Spleen (tissue), 11 donors: ENCODE measurements around the gene HOTAIR. TPM values are rescaled to one million over a fixed set of nuclear protein-coding genes. Genes with fewer than 3 reads are reported as not detected.
A peak's percentile ranks its signal among the peaks of the same experiment; 100 is the strongest.

Experiments
- DNase-seq: peaks from one replicate; pipeline ENCODE4 v3.0.0-alpha.2; 2020
- H3K27ac ChIP-seq, 8 donors: fragments of 200-600 bp; sonication (generic) in 7 of 8; 1 replicate in 4 of 8; 2 replicates in 4 of 8; pipeline versions ENCODE4 v1.5.0 to v1.8.0; 2016 to 2021; ENCODE audit warnings: inconsistent platforms in 4 of 8, mild to moderate bottlenecking in 4 of 8, moderate library complexity in 1 of 8
- H3K27me3 ChIP-seq, 7 donors: fragments of 200-600 bp; sonication (generic) in 6 of 7; replicated peaks in 1 of 7; 1 replicate in 4 of 7; 2 replicates in 3 of 7; pipeline versions ENCODE4 v1.5.0 to v1.8.0; 2016 to 2021; ENCODE audit warnings: inconsistent platforms in 3 of 7, mild to moderate bottlenecking in 1 of 7
- H3K36me3 ChIP-seq, 6 donors: fragments of 200-600 bp; sonication (generic) in 5 of 6; 1 replicate in 4 of 6; 2 replicates in 2 of 6; pipeline versions ENCODE4 v1.5.0 to v1.8.0; 2016 to 2021; ENCODE audit warnings: inconsistent platforms in 2 of 6
- H3K4me1 ChIP-seq, 6 donors: fragments of 200-600 bp; sonication (generic) in 5 of 6; 1 replicate in 3 of 6; 2 replicates in 3 of 6; pipeline versions ENCODE4 v1.5.0 to v1.8.0; 2016 to 2021; ENCODE audit warnings: inconsistent platforms in 3 of 6
- H3K4me3 ChIP-seq, 8 donors: fragments of 200-600 bp; sonication (generic) in 7 of 8; 1 replicate in 4 of 8; 2 replicates in 4 of 8; pipeline versions ENCODE4 v1.5.0 to v1.8.0; 2016 to 2021; ENCODE audit warnings: inconsistent platforms in 4 of 8, mild to moderate bottlenecking in 4 of 8, moderate library complexity in 2 of 8
- H3K9me3 ChIP-seq, 8 donors: fragments of 200-600 bp; sonication (generic) in 7 of 8; 1 replicate in 4 of 8; 2 replicates in 4 of 8; pipeline versions ENCODE4 v1.5.0 to v1.8.0; 2016 to 2021; ENCODE audit warnings: inconsistent platforms in 4 of 8
- POLR2A ChIP-seq, 3 donors: fragments of 450-650 bp; IDR thresholded peaks; one replicate each; pipeline ENCODE4 v1.5.1; 2017; ENCODE audit warnings: antibody characterized with exemption in 3 of 3, mild to moderate bottlenecking in 1 of 3
- POLR2AphosphoS5 ChIP-seq, 3 donors: sonication (generic); formaldehyde crosslinking; IDR thresholded peaks; one replicate each; pipeline ENCODE4 v1.5.1; 2017; ENCODE audit warnings: antibody characterized with exemption in 3 of 3
- WGBS, 5 donors: extraction: QIAGEN DNeasy Blood & Tissue Kit in 3 of 5; methylation state at CpG; one replicate each; pipeline versions ENCODE4 v1.1.5 to v1.1.7; 2013 to 2018; 5-methylcytosine and 5-hydroxymethylcytosine counted together
- intact Hi-C: fragments of 100-400 bp; cut with DNase I; formaldehyde crosslinking; loops from one replicate; pipeline ENCODE4 v1.15.0; 2023; ENCODE audit warnings: low total_unique reads
- polyA plus RNA-seq, 3 donors: library from polyadenylated mRNA; stranded (reverse); fragments of 200-250 nt; gene quantifications; one replicate each; pipeline ENCODE4 v1.2.1, GENCODE V29; 2013
- total RNA-seq, 7 donors: library from RNA; depleted of rRNA in 3 of 7; stranded (reverse); fragments of >200 nt in 3 of 7; fragmentation: NEBNext Ultra II Directional in 4 of 7; extraction: Animal tissue kit (Norgen Biotek cat#: 25700) in 4 of 7; gene quantifications; one replicate each; pipeline versions ENCODE4 v1.1.0 to v1.2.1, GENCODE V29; 2016 to 2021
- TF ChIP-seq, protein P1 (sequence below), 11 experiments: fragments of 200-600 bp in 7 of 11; fragments of 450-650 bp in 4 of 11; sonication (generic) in 4 of 11; IDR thresholded peaks in 8 of 11; conservative IDR thresholded peaks in 3 of 11; 1 replicate in 7 of 11; 2 replicates in 4 of 11; pipeline versions ENCODE4 v1.4.0 to v1.8.0; 2016 to 2021; ENCODE audit warnings: antibody characterized with exemption in 11 of 11, inconsistent platforms in 4 of 11, mild to moderate bottlenecking in 1 of 11
- donor health status: healthy with polysubstance abuse.
- donor health status: DM: no; HTN: no; CAD: no; lungs with moderate emphysema.
- donor health status: DM: no; HTN: no; CAD: no.
- donor health status: Bipolar disorder and iron deficiency.
- donor health status: healthy.
- donor health status: DM: no; HTN: no; CAD: no.
- donor health status: DM: yes; HTN: yes; CAD: no.

The HOTAIR gene
- total and polyA plus RNA-seq, 10 donors: not detected

DNA sequence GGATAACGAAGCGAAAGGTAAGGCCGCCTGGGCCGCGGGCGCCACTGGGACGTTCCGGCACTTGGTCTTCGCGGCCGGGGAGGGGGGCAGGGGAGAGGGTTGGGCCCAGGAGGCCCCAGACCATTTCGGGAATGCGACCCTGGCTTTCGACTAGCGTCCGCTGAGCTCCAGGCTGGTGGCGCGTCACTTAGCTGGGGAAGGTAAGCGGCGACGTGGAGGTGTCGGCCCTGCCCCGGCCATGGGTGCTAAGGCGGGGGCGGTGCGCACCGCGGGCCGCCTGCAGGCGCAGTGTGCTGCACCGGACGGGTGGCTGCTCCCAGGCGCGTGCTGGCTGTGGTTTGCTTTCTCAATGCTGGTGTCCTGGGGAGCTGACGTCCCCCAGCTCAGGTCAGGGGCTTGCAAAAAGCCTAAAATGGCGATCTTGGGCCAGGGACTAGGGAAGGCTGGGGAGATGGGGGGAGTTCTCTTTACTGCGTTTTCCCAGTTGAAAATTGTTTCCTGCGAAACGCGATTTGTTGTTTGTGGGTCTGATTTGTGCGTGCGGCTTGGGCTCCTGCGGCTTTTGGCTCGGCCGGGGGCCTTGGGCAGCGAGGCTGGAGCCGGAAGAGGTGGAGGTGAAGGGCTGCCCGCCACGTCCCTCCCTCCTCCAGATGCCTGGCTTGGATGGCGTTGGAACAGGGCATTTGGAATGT is 11.4 kb upstream of the HOTAIR start:
- H3K4me3 ChIP-seq: peak overlapping the region in 3 of 8 donors; percentile 9 to 53 (median 16)
- H3K36me3 ChIP-seq: no peaks in the 10 kb centered on the region
- peaks cover 31 to 100% (median 100%) of the 10 kb centered on the region in 7 donors for H3K27me3 ChIP-seq
- DNase-seq: no peak
- TF ChIP-seq POLR2AphosphoS5 (IDR thresholded peaks at IDR 0.05) (no peak), POLR2A (IDR thresholded peaks at IDR 0.05) (no peak)
- TF ChIP-seq, protein P1, sequence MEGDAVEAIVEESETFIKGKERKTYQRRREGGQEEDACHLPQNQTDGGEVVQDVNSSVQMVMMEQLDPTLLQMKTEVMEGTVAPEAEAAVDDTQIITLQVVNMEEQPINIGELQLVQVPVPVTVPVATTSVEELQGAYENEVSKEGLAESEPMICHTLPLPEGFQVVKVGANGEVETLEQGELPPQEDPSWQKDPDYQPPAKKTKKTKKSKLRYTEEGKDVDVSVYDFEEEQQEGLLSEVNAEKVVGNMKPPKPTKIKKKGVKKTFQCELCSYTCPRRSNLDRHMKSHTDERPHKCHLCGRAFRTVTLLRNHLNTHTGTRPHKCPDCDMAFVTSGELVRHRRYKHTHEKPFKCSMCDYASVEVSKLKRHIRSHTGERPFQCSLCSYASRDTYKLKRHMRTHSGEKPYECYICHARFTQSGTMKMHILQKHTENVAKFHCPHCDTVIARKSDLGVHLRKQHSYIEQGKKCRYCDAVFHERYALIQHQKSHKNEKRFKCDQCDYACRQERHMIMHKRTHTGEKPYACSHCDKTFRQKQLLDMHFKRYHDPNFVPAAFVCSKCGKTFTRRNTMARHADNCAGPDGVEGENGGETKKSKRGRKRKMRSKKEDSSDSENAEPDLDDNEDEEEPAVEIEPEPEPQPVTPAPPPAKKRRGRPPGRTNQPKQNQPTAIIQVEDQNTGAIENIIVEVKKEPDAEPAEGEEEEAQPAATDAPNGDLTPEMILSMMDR (IDR thresholded peaks at IDR 0.05 in 8 of 11, conservative IDR thresholded peaks at IDR 0.05 in 3 of 11): no peak
- peaks cover 13 to 48% (median 33%) of the 10 kb centered on the region in 6 donors for H3K4me1 ChIP-seq
- no peak overlapping the region for H3K27ac ChIP-seq
- 2 to 6% (median 5%) methylated on average over 18 to 50 of the region's 50 CpGs for WGBS, 5 donors
- peaks cover 0 to 12% (median 0%) of the 10 kb centered on the region in 8 donors for H3K9me3 ChIP-seq
- intact Hi-C loops: no loop called here

DNA sequence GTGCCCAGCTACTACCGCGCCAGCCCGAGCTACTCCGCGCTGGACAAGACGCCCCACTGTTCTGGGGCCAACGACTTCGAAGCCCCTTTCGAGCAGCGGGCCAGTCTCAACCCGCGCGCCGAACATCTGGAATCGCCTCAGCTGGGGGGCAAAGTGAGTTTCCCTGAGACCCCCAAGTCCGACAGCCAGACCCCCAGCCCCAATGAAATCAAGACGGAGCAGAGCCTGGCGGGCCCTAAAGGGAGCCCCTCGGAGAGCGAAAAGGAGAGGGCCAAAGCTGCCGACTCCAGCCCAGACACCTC is 10.9 kb upstream of the HOTAIR start:
- Histone ChIP-seq H3K27ac (no peak overlapping the region), H3K27me3 (peaks cover 31 to 100% (median 100%) of the 10 kb centered on the region in 7 donors), H3K4me3 (peak overlapping the region in 3 of 8 donors; percentile 9 to 53 (median 16)), H3K36me3 (no peaks in the 10 kb centered on the region), H3K4me1 (peaks cover 13 to 48% (median 33%) of the 10 kb centered on the region in 6 donors), H3K9me3 (peaks cover 0 to 12% (median 0%) of the 10 kb centered on the region in 8 donors)
- intact Hi-C loops: no loop called here
- DNase-seq: no peak
- WGBS, 5 donors: 0 to 12% (median 9%) methylated on average over 2 to 21 of the region's 21 CpGs
- TF ChIP-seq POLR2AphosphoS5 (IDR thresholded peaks at IDR 0.05): no peak
- TF ChIP-seq, protein P1 (IDR thresholded peaks at IDR 0.05 in 8 of 11, conservative IDR thresholded peaks at IDR 0.05 in 3 of 11): no peak
- no peak for TF ChIP-seq POLR2A (IDR thresholded peaks at IDR 0.05)

DNA sequence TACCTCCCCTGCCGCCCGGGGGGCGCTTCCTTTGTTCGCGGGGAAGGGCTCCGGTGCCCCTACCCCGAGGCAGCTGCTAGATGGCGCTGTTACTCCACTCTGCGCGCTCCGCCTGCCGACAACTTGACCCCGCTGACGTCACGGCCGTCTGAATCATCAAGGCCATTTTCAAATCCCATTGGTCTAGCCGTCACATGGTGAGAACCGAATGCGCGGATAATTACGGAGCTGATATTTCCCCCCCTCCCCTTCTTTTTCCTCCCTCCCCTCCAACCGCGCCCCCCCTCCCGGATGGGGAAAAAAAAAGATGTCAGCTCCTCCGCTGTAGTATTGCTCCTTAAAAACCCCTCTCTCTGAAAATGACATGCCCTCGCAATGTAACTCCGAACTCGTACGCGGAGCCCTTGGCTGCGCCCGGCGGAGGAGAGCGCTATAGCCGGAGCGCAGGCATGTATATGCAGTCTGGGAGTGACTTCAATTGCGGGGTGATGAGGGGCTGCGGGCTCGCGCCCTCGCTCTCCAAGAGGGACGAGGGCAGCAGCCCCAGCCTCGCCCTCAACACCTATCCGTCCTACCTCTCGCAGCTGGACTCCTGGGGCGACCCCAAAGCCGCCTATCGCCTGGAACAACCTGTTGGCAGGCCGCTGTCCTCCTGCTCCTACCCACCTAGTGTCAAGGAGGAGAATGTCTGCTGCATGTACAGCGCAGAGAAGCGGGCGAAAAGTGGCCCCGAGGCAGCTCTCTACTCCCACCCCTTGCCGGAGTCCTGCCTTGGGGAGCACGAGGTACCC is 10.3 kb upstream of the HOTAIR start, which contains the start of gene HOXC10:
Gene HOXC10 (plus strand): TSS at position 246 of the 791 bp plus-strand sequence. CDS start 114 bp downstream, at position 360.
- intact Hi-C loops: no loop called here
- no peak for DNase-seq
- H3K36me3 ChIP-seq: no peaks in the 10 kb centered on the region
- H3K9me3 ChIP-seq: peaks cover 0 to 12% (median 0%) of the 10 kb centered on the region in 8 donors
- 4 to 8% (median 7%) methylated on average over 49 to 55 of the region's 55 CpGs for WGBS, 5 donors
- peaks cover 34 to 100% (median 100%) of the 10 kb centered on the region in 7 donors for H3K27me3 ChIP-seq
- peaks cover 13 to 48% (median 33%) of the 10 kb centered on the region in 6 donors for H3K4me1 ChIP-seq
- H3K4me3 ChIP-seq: peak within 1 kb of the TSS in 4 of 8 donors; percentile 6 to 53 (median 12)
- no peak within 1 kb of the TSS for H3K27ac ChIP-seq
- TF ChIP-seq POLR2AphosphoS5 (IDR thresholded peaks at IDR 0.05) (no peak), POLR2A (IDR thresholded peaks at IDR 0.05) (no peak)
- TF ChIP-seq, protein P1 (IDR thresholded peaks at IDR 0.05 in 8 of 11, conservative IDR thresholded peaks at IDR 0.05 in 3 of 11): peak in 7 of 11 experiments; percentile 19 to 52 (median 37)
